HepG2 (cell line): ENCODE results near the gene MNX1. TPM values are rescaled to one million over a fixed set of nuclear protein-coding genes. Genes with fewer than 3 reads are reported as not detected.
A peak's percentile ranks its signal among the peaks of the same experiment; 100 is the strongest.

Experiments used
- FOXK1 ChIP-seq: sonication (generic); formaldehyde crosslinking; IDR thresholded peaks from 2 replicates; pipeline ENCODE4 v1.4.0; 2020; ENCODE audit warnings: low read depth, missing genetic modification reagents, borderline replicate concordance
- FOXO1 ChIP-seq: sonication (generic); formaldehyde crosslinking; IDR thresholded peaks from 2 replicates; pipeline ENCODE4 v1.4.0; 2020; ENCODE audit warnings: missing genetic modification reagents
- HDAC1 ChIP-seq: sonication (generic); formaldehyde crosslinking; IDR thresholded peaks from 2 replicates; pipeline ENCODE4 v1.5.1; 2020; ENCODE audit warnings: mild to moderate bottlenecking, missing genetic modification reagents
- KAT8 ChIP-seq: IDR thresholded peaks from 2 replicates; pipeline ENCODE4 v1.6.1; 2016; ENCODE audit warnings: missing genetic modification reagents, missing compliant biosample characterization
- LRRFIP1 ChIP-seq: sonication (generic); formaldehyde crosslinking; conservative IDR thresholded peaks from 2 replicates; pipeline ENCODE4 v1.4.0; 2020; ENCODE audit warnings: missing genetic modification reagents
- ZNF512 ChIP-seq: sonication (generic); formaldehyde crosslinking; IDR thresholded peaks from 2 replicates; pipeline ENCODE4 v1.4.0; 2020; ENCODE audit warnings: mild to moderate bottlenecking, missing genetic modification reagents
- ZNF512B ChIP-seq: sonication (generic); formaldehyde crosslinking; IDR thresholded peaks from 2 replicates; pipeline ENCODE4 v1.5.1; 2020; ENCODE audit warnings: missing genetic modification reagents, mild to moderate bottlenecking, borderline replicate concordance
- ZNF713 ChIP-seq: sonication (generic); formaldehyde crosslinking; IDR thresholded peaks from 2 replicates; pipeline ENCODE4 v1.4.0; 2020; ENCODE audit warnings: mild to moderate bottlenecking, missing genetic modification reagents
- ZNF772 ChIP-seq: sonication (generic); formaldehyde crosslinking; IDR thresholded peaks from 2 replicates; pipeline ENCODE4 v1.5.0; 2020; ENCODE audit warnings: mild to moderate bottlenecking, missing genetic modification reagents
- ZSCAN22 ChIP-seq: sonication (generic); formaldehyde crosslinking; IDR thresholded peaks from 2 replicates; pipeline ENCODE4 v1.4.0; 2020; ENCODE audit warnings: mild to moderate bottlenecking, missing genetic modification reagents
- ZSCAN9 ChIP-seq: IDR thresholded peaks from 2 replicates; pipeline ENCODE4 v1.6.1; 2016; ENCODE audit warnings: borderline replicate concordance
- polyA plus RNA-seq, 8 experiments: library from polyadenylated mRNA; depleted of rRNA in 3 of 8; stranded (reverse) in 7 of 8; unstranded in 1 of 8; fragments of >200 nt; fragmentation: Illumina TruSeq in 4 of 8; extraction: Trizol in 4 of 8; gene quantifications; 2 replicates each; pipeline versions ENCODE4 v1.2.1 to v1.2.3, GENCODE V29; 2011 to 2016; ENCODE audit warnings: low read depth in 4 of 8, missing spikeins in 1 of 8, mixed read lengths in 1 of 8; ENCODE audit not compliant: insufficient read depth in 1 of 8
- total RNA-seq, 5 experiments: library from RNA; depleted of rRNA; stranded (reverse); fragments of >200 nt; fragmentation: Illumina TruSeq; extraction: Trizol; gene quantifications; 2 replicates each; pipeline ENCODE4 v1.2.3, GENCODE V29; 2016; ENCODE audit warnings: low read depth in 1 of 5
- TF ChIP-seq, protein P1 (sequence below): sonication (generic); formaldehyde crosslinking; IDR thresholded peaks from 2 replicates; pipeline ENCODE4 v1.4.0; 2020; ENCODE audit warnings: missing genetic modification reagents
- TF ChIP-seq, protein P2 (sequence below): sonication (generic); formaldehyde crosslinking; IDR thresholded peaks from 2 replicates; pipeline ENCODE4 v1.4.0; 2020; ENCODE audit warnings: missing genetic modification reagents

MNX1 gene
- total and polyA plus RNA-seq, 2 of the 13 experiments (the other 11 are each of a cell fraction or from before 2014, with no cell fraction given) = 0.94 to 6.1 TPM

DNA sequence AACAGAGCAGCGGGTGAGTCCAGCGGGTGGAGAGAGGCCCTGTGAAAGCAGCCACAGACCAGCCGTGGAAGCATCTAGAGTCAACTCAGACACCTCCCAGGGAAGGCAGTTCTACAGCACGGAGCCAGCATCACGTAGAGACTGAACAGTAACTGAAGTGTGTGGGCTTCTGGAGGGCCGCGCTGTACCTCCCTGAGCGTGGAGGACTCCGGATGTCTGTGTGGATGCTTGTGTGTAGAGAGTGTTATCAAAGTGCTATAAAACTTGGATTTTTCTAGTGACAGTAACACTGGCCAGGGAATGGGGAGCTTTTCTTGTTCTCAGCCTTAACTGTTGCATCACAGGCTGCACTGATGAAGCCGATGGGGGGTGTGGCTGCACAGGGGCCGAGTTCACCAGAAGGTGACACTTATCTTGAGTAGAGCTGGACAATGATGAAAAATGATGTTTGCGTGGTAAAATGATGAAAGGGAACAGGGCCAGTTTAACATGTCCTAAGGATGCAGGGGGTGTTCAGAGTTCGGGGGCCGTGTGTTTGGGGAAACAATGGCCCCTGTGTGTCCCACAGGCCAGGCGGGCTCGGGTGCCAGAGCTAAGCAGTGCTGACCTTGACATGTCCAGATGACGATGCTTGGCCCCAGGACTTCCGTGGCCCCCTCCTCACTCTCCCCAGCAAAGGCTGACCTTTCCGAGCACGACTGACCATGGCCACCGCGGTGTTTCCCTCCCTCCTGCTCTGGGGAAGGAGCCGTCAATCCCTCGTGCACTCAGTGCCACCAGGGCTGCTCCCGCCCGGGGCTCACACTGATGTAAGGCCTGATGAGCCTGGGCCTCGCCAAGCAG is 21.9 kb downstream of the MNX1 start (continued):
- TF ChIP-seq ZSCAN9 (CRISPR knock-in tag) (no peak; the same call in 1 of the 2 replicates), ZNF772 (CRISPR knock-in tag) (peak; percentile 74), ZNF512 (CRISPR knock-in tag) (no peak), KAT8 (CRISPR knock-in tag) (peak; percentile 33; the same call in 1 of the 2 replicates), HDAC1 (CRISPR knock-in tag) (peak; percentile 61), FOXO1 (CRISPR knock-in tag) (peak; percentile 75), ZNF512B (no peak), ZSCAN22 (CRISPR knock-in tag) (no peak), ZNF713 (CRISPR knock-in tag) (no peak), LRRFIP1 (CRISPR knock-in tag) (no peak), FOXK1 (no peak)
- TF ChIP-seq, protein P1, sequence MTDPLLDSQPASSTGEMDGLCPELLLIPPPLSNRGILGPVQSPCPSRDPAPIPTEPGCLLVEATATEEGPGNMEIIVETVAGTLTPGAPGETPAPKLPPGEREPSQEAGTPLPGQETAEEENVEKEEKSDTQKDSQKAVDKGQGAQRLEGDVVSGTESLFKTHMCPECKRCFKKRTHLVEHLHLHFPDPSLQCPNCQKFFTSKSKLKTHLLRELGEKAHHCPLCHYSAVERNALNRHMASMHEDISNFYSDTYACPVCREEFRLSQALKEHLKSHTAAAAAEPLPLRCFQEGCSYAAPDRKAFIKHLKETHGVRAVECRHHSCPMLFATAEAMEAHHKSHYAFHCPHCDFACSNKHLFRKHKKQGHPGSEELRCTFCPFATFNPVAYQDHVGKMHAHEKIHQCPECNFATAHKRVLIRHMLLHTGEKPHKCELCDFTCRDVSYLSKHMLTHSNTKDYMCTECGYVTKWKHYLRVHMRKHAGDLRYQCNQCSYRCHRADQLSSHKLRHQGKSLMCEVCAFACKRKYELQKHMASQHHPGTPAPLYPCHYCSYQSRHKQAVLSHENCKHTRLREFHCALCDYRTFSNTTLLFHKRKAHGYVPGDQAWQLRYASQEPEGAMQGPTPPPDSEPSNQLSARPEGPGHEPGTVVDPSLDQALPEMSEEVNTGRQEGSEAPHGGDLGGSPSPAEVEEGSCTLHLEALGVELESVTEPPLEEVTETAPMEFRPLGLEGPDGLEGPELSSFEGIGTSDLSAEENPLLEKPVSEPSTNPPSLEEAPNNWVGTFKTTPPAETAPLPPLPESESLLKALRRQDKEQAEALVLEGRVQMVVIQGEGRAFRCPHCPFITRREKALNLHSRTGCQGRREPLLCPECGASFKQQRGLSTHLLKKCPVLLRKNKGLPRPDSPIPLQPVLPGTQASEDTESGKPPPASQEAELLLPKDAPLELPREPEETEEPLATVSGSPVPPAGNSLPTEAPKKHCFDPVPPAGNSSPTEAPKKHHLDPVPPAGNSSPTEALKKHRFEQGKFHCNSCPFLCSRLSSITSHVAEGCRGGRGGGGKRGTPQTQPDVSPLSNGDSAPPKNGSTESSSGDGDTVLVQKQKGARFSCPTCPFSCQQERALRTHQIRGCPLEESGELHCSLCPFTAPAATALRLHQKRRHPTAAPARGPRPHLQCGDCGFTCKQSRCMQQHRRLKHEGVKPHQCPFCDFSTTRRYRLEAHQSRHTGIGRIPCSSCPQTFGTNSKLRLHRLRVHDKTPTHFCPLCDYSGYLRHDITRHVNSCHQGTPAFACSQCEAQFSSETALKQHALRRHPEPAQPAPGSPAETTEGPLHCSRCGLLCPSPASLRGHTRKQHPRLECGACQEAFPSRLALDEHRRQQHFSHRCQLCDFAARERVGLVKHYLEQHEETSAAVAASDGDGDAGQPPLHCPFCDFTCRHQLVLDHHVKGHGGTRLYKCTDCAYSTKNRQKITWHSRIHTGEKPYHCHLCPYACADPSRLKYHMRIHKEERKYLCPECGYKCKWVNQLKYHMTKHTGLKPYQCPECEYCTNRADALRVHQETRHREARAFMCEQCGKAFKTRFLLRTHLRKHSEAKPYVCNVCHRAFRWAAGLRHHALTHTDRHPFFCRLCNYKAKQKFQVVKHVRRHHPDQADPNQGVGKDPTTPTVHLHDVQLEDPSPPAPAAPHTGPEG (CRISPR knock-in tag) = no peak
- TF ChIP-seq, protein P2, sequence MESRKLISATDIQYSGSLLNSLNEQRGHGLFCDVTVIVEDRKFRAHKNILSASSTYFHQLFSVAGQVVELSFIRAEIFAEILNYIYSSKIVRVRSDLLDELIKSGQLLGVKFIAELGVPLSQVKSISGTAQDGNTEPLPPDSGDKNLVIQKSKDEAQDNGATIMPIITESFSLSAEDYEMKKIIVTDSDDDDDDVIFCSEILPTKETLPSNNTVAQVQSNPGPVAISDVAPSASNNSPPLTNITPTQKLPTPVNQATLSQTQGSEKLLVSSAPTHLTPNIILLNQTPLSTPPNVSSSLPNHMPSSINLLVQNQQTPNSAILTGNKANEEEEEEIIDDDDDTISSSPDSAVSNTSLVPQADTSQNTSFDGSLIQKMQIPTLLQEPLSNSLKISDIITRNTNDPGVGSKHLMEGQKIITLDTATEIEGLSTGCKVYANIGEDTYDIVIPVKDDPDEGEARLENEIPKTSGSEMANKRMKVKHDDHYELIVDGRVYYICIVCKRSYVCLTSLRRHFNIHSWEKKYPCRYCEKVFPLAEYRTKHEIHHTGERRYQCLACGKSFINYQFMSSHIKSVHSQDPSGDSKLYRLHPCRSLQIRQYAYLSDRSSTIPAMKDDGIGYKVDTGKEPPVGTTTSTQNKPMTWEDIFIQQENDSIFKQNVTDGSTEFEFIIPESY = no peak
